ENCODE measurements around the gene KIF25. TPM values are rescaled to one million over a fixed set of nuclear protein-coding genes. Genes with fewer than 3 reads are reported as not detected.

The KIF25 gene
- polyA plus RNA-seq, 2 of the 4 experiments (the other 2 are of a cell fraction): 0.06 to 0.13 TPM

- 95% methylated on average over 6 of the region's 6 CpGs for WGBS (ENCODE audit: missing lambda C conversion rate)
- TF ChIP-seq KDM5A (IDR thresholded peaks at IDR 0.05) (no peak), RARB (CRISPR knock-in tag; IDR thresholded peaks at IDR 0.05) (no peak), BCL3 (IDR thresholded peaks at IDR 0.05) (no peak), HDAC2 (IDR thresholded peaks at IDR 0.05) (no peak), EP300 (IDR thresholded peaks at IDR 0.05) (no peak), SREBF2 (IDR thresholded peaks at IDR 0.05) (no peak), BHLHE40 (IDR thresholded peaks at IDR 0.05; ENCODE audit: low read depth, low read length) (no peak), USF2 (IDR thresholded peaks at IDR 0.05) (no peak), EHMT2 (IDR thresholded peaks at IDR 0.05; ENCODE audit: low read depth) (no peak)
- H3K4me1 ChIP-seq: peaks cover 20% of the 10 kb centered on the region
- ChIA-PET POLR2A (no interaction called here), CTCF (no interaction called here)
- DNase-seq (ENCODE audit: low read depth in 1 of 2, low spot score in 1 of 2): no peak
- FAIRE-seq: no peak
- peak overlapping the region; percentile 53; the same call in 2 of the 3 replicates for H3K4me2 ChIP-seq
- peak overlapping the region; percentile 53 to 58; a peak in 4 of 6 replicates for H3K27ac ChIP-seq
- no peak for ATAC-seq
- no peak overlapping the region for H3K4me3 ChIP-seq
- H3K9me3 ChIP-seq: no peaks in the 10 kb centered on the region
Measured at GRCh38 chr6:167956491-167956890, 41.0 kb upstream of the KIF25 start.

- Histone ChIP-seq H3K4me2 (peak overlapping the region; percentile 53), H3K27ac (peak overlapping the region; percentile 53 to 58; a peak in 4 of 6 replicates), H3K4me1 (peaks cover 20% of the 10 kb centered on the region), H3K4me3 (no peak overlapping the region), H3K9me3 (no peaks in the 10 kb centered on the region)
- ChIA-PET POLR2A (no interaction called here), CTCF (no interaction called here)
- DNase-seq (ENCODE audit: low read depth in 1 of 2, low spot score in 1 of 2) (peak in 1 of 2 experiments; percentile 7), ATAC-seq (peak in 1 of 2 experiments; percentile 50; a peak in 2 of 6 replicates), FAIRE-seq (no peak)
- 63% methylated on average over 8 of the region's 8 CpGs for WGBS (ENCODE audit: missing lambda C conversion rate)
- no peak for TF ChIP-seq HEYL (CRISPR knock-in tag; IDR thresholded peaks at IDR 0.05)
- TF ChIP-seq RAD21 (conservative IDR thresholded peaks at IDR 0.05 in 1 of 2, IDR thresholded peaks at IDR 0.05 in 1 of 2): no peak
- no peak for TF ChIP-seq BHLHE40 (IDR thresholded peaks at IDR 0.05; ENCODE audit: low read depth, low read length)
- TF ChIP-seq POLR2A (IDR thresholded peaks at IDR 0.05; ENCODE audit: low read length): no peak
- no peak for TF ChIP-seq EP300 (IDR thresholded peaks at IDR 0.05)
- TF ChIP-seq CHD2 (IDR thresholded peaks at IDR 0.05; ENCODE audit: low read length, partially characterized antibody): no peak
- no peak for TF ChIP-seq RARB (CRISPR knock-in tag; IDR thresholded peaks at IDR 0.05)
- no peak for TF ChIP-seq HDAC2 (IDR thresholded peaks at IDR 0.05)
- TF ChIP-seq CBX8 (IDR thresholded peaks at IDR 0.05): no peak
- TF ChIP-seq NPAS2 (CRISPR knock-in tag; IDR thresholded peaks at IDR 0.05; ENCODE audit: borderline replicate concordance): no peak
- no peak for TF ChIP-seq ZNF302 (CRISPR knock-in tag; IDR thresholded peaks at IDR 0.05)
- TF ChIP-seq ATOH8 (CRISPR knock-in tag; IDR thresholded peaks at IDR 0.05; ENCODE audit: low read depth): no peak
- TF ChIP-seq MAZ (IDR thresholded peaks at IDR 0.05; ENCODE audit: borderline replicate concordance, low read depth, low read length): no peak
- no peak for TF ChIP-seq MAFK (IDR thresholded peaks at IDR 0.05; ENCODE audit: partially characterized antibody)
- no peak for TF ChIP-seq NFE2L2 (conservative IDR thresholded peaks at IDR 0.05; ENCODE audit: low read length)
- no peak for TF ChIP-seq ESRRA (IDR thresholded peaks at IDR 0.05; ENCODE audit: borderline replicate concordance, low read length)
- TF ChIP-seq POLR2AphosphoS2 (conservative IDR thresholded peaks at IDR 0.05; ENCODE audit: low read length): no peak
Measured at GRCh38 chr6:167956983-167957492, 40.4 kb upstream of the KIF25 start.

- POLR2A ChIA-PET: no interaction called here
- Histone ChIP-seq H3K4me1 (peaks cover 21% of the 10 kb centered on the region), H3K4me2 (peak overlapping the region; percentile 53), H3K27ac (peak overlapping the region; percentile 25 to 36; a peak in 2 of 6 replicates), H3K9me3 (no peaks in the 10 kb centered on the region), H3K4me3 (no peak overlapping the region)
- FAIRE-seq: no peak
- ATAC-seq: no peak
- 80% methylated on average over 6 of the region's 6 CpGs for WGBS (ENCODE audit: missing lambda C conversion rate)
- CTCF ChIA-PET: interaction anchor here (1.0 to 2.9 kb wide), 2 partner anchors 10 to 11 kb away, joined by 3 to 6 read pairs; no protein-coding TSS in a partner anchor
- no peak for DNase-seq (ENCODE audit: low read depth in 1 of 2, low spot score in 1 of 2)
- TF ChIP-seq CBX2 (IDR thresholded peaks at IDR 0.05; ENCODE audit: borderline replicate concordance, low read depth) (no peak), ZNF302 (CRISPR knock-in tag; IDR thresholded peaks at IDR 0.05) (no peak), FOXS1 (CRISPR knock-in tag; IDR thresholded peaks at IDR 0.05) (no peak), KDM5A (IDR thresholded peaks at IDR 0.05) (no peak), CEBPB (IDR thresholded peaks at IDR 0.05) (no peak), GATA3 (IDR thresholded peaks at IDR 0.05; ENCODE audit: borderline replicate concordance) (no peak), NFE2L2 (conservative IDR thresholded peaks at IDR 0.05; ENCODE audit: low read length) (no peak), JUN (IDR thresholded peaks at IDR 0.05) (no peak), HMGXB4 (CRISPR knock-in tag; IDR thresholded peaks at IDR 0.05; ENCODE audit: borderline replicate concordance) (no peak), POLR2AphosphoS2 (conservative IDR thresholded peaks at IDR 0.05; ENCODE audit: low read length) (no peak), HOXB13 (CRISPR knock-in tag; IDR thresholded peaks at IDR 0.05; ENCODE audit: low read depth) (no peak), PHF8 (IDR thresholded peaks at IDR 0.05; ENCODE audit: borderline replicate concordance, low read depth) (no peak), HOXA7 (CRISPR knock-in tag; IDR thresholded peaks at IDR 0.05) (no peak), KDM1A (IDR thresholded peaks at IDR 0.05; ENCODE audit: low read depth) (no peak), RARB (CRISPR knock-in tag; IDR thresholded peaks at IDR 0.05) (no peak)
Measured at GRCh38 chr6:167957626-167958025, 39.8 kb upstream of the KIF25 start.

Measured in A549 (cell line).